Fibroblast of skin of back (primary cell): ENCODE data around the gene CPNE9.
A peak's percentile ranks its signal among the peaks of the same experiment; 100 is the strongest.

ENCODE experiments used
- DNase-seq: peaks from one replicate; pipeline ENCODE4 v3.0.0-alpha.2; 2013

CPNE9 gene

DNA sequence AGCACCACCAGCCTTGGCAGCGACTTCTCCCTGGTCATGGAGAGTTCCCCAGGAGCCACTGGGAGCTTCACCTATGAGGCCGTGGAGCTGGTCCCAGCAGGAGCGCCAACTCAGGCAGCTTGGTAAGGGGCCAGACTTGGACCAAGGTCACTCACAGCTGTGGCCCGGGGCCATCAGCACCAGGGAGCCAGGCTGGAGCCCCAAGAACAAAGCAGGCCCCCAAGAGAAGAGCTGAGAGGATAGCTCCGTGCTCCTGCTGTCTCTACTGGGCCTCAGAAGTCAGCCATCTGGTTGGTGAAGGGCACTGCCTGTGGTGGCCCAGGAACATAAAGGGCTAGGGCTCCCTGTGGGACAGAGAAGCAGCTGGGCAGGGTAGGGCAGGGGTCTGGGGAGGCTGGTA lies 14.7 kb upstream of the CPNE9 start:
- DNase-seq: no peak

DNA sequence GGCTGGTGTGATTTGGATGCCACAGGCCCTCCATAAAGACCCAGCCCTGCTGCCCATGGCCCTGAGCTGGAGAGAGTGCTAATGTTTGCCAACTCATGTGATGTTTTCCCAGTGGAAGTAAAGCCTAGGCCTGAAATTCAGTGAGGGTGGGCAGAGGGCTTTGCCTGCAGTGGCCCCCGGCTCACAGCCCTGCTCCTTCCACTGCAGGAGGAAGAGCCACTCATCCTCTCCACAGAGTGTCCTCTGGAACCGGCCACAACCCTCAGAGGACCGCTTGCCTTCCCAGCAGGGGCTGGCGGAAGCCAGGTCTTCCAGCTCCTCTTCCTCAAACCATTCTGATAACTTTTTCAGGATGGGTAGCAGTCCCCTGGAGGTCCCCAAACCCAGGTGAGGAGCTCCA lies 13.9 kb upstream of the CPNE9 start:
- no peak for DNase-seq

GRCh38 chr3:9690451-9691450 lies 12.9 kb upstream of the CPNE9 start:
- peak; percentile 10 for DNase-seq

DNA sequence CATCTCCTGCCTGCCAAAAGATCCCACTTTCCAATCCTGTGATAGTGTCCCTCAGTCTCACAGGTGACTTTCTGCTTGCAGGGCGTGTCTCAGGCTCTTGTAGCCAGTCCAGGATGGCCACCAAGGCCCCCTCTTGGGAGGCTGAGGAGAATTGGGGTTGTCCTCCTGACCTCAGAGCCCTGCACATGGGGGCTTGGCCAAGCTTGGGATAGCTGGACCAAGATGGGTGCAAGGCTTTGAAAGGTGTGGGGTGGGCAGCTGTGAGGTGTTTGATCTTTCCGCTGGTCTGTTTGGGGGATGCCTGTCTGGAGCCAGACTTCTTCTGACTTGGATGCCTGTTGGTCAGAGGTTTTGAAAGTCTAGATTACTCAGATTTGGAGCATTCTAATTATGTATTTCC lies 12.0 kb upstream of the CPNE9 start:
- no peak for DNase-seq

- no peak for DNase-seq
These were observed 11.2 kb upstream of the CPNE9 start for GRCh38 chr3:9692416-9692815.

- no peak for DNase-seq
These were observed 8.3 kb upstream of the CPNE9 start for GRCh38 chr3:9695345-9695744.

- no peak for DNase-seq
These were observed 7.9 kb upstream of the CPNE9 start for GRCh38 chr3:9695746-9696145.

- DNase-seq: no peak
These were observed 7.0 kb upstream of the CPNE9 start for GRCh38 chr3:9696480-9697220.

DNA sequence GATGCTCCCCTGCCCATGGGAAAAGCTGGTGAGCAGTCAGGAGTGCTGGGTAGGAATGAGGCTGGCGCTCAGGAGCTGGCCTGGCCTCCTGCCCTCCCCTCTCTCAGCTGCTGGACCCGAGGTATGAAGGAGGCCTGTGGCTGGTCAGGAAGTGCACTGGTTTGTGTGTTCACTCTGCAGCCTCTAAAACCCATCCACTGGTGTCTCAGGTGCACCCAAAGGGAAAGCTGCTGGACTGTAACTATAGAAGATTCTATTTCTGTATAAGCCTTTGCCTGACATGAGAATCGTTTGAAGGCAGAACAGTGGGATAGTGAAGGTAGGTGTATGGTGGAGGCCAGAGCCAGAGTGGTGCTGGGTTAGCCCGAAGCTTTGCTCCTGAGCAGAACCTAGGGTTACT lies 5.7 kb upstream of the CPNE9 start:
- DNase-seq: no peak

GRCh38 chr3:9698293-9698692 lies 5.3 kb upstream of the CPNE9 start:
- DNase-seq: no peak

GRCh38 chr3:9700536-9700935 lies 3.1 kb upstream of the CPNE9 start:
- no peak for DNase-seq

DNA sequence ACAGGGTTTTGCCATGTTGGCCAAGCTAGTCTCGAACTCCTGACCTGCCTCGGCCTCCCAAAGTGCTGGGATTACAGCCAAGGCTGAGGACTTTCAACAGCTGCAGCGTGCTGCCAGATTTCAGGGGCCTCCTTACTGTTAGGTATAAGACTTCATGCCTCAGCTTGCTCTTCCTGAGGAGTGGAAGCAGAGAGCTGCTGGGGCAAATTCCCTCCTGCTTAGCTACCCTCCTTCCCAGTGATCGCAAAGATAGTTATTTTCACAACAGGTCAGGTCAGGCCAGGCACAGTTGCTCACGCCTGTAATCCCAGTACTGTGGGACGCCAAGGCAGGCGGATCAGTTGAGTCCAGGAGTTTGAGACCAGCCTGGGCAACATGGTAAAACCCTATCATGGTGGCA lies 2.6 kb upstream of the CPNE9 start:
- DNase-seq: no peak

GRCh38 chr3:9701711-9702110 lies 1.9 kb upstream of the CPNE9 start:
- DNase-seq: no peak

- no peak for DNase-seq
These were observed 393 bp upstream of the CPNE9 start for GRCh38 chr3:9703240-9703639.

DNA sequence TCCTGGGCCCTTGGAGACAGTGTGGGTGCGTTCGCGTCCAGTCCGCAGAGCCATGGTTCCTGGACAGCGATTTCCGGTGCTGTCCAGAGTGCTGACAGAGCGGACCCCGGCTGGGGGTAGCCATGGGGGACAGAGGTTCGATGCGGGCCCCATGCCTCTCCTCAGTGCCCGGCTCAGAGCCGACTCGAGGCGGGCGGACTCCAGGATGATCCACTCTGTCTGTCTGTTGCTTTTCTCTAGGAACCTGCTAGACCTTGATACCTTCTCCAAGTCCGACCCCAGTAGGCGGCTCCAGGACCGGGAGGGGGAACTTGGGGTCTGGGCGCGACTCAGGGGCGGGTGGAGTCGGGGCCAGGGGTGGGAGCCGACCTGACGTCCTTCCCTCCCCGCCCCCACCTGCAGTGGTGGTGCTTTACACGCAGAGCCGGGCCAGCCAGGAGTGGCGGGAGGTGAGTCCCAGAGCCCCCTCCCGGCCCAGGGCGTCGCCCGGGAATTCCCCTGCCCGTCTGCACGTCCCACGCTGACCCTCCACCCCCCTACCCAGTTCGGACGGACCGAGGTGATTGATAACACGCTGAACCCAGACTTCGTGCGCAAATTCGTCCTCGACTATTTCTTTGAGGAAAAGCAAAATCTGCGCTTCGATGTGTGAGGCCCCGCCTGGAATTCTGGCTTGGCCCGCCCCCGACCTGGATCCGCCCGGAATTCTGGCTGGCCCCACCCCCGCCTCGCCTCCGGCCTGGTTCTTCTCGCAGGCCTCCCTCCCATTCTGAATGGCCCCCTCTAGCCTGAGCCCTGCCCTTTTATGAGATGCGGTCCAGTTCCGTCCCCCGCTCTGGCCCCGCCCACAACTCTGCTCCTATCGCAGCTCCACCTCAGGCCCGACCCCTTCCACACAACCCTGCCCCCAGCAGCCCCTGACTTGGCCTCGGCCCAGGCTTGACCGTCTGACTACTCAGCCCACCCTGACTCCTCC lies 1.0 kb downstream of the CPNE9 start:
- DNase-seq: peak; percentile 36

GRCh38 chr3:9710174-9710739 lies 6.6 kb downstream of the CPNE9 start:
- no peak for DNase-seq

GRCh38 chr3:9712415-9712814 lies 8.8 kb downstream of the CPNE9 start:
- no peak for DNase-seq

GRCh38 chr3:9713142-9713541 lies 9.5 kb downstream of the CPNE9 start:
- no peak for DNase-seq

GRCh38 chr3:9715136-9715535 lies 11.5 kb downstream of the CPNE9 start:
- no peak for DNase-seq

GRCh38 chr3:9715764-9716437 lies 12.3 kb downstream of the CPNE9 start:
- peak; percentile 79 for DNase-seq

GRCh38 chr3:9716801-9717555 lies 13.3 kb downstream of the CPNE9 start:
- DNase-seq: no peak
